ENCODE data around the gene ERC1. TPM values are rescaled to one million over a fixed set of nuclear protein-coding genes. Genes with fewer than 3 reads are reported as not detected.

ERC1 gene
- 82.2 TPM for total RNA-seq (ENCODE audit: unreplicated experiment)
- long read RNA-seq, partial matches to known transcripts: 5 of 9 reads
- long read RNA-seq, other reads (novel, unspliced or antisense): 4 of 9 reads

DNA sequence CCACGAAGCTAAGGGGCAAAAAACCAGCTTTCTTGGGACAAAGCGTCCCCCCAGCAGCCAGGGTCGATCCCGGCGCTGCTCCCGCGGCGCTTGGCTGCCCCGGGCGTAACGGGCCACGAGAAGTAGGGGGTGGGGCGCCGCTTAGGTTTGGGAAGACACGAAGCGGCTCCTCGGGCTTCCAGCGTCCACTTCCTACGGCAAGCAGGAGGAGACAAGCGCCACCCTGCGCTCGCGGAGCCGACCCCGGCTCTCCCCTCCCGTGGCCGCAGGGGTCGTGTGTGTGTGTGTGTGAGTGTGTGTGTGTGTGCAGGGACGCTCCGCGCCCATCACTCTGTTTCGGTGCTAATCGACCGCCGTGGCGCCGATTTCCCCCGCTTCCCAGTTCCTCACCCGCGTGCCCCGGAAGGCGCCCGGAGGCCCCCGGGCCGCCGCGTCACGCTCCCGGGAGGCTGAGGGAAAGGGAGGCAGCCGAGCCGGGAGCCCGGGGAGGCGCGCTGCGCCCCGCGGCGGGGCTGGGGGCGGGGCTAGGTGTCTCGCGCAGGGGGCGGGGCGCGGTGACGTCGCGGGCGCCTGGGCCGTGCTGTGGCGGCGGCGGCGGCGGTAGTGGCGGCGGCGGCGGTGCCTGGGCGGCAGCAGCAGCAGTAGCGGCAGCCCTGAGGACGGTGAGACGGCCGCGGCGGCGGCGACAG, at the start of gene ERC1:
ERC1 (plus strand) TSS at position 563 of the 689 bp plus-strand sequence. CDS start 36,681 bp downstream, outside the sequence.
- H3K27ac Mint-ChIP-seq (ENCODE audit: unreplicated experiment): peak within 1 kb of the TSS; percentile 99
- no peaks in the 10 kb centered on the region for H3K36me3 Mint-ChIP-seq (ENCODE audit: unreplicated experiment)
- DNase-seq: peak; percentile 91
- H3K27me3 Mint-ChIP-seq (ENCODE audit: unreplicated experiment): peaks cover 16% of the 10 kb centered on the region
- TF ChIP-seq, protein P1, sequence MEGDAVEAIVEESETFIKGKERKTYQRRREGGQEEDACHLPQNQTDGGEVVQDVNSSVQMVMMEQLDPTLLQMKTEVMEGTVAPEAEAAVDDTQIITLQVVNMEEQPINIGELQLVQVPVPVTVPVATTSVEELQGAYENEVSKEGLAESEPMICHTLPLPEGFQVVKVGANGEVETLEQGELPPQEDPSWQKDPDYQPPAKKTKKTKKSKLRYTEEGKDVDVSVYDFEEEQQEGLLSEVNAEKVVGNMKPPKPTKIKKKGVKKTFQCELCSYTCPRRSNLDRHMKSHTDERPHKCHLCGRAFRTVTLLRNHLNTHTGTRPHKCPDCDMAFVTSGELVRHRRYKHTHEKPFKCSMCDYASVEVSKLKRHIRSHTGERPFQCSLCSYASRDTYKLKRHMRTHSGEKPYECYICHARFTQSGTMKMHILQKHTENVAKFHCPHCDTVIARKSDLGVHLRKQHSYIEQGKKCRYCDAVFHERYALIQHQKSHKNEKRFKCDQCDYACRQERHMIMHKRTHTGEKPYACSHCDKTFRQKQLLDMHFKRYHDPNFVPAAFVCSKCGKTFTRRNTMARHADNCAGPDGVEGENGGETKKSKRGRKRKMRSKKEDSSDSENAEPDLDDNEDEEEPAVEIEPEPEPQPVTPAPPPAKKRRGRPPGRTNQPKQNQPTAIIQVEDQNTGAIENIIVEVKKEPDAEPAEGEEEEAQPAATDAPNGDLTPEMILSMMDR (IDR thresholded peaks at IDR 0.05; ENCODE audit: partially characterized antibody, unreplicated experiment): no peak
- peak within 1 kb of the TSS; percentile 98 for H3K4me3 Mint-ChIP-seq (ENCODE audit: unreplicated experiment)
- H3K4me1 Mint-ChIP-seq (ENCODE audit: low read depth, unreplicated experiment): peaks cover 27% of the 10 kb centered on the region
- peaks cover 15% of the 10 kb centered on the region for H3K9me3 Mint-ChIP-seq (ENCODE audit: unreplicated experiment)

DNA sequence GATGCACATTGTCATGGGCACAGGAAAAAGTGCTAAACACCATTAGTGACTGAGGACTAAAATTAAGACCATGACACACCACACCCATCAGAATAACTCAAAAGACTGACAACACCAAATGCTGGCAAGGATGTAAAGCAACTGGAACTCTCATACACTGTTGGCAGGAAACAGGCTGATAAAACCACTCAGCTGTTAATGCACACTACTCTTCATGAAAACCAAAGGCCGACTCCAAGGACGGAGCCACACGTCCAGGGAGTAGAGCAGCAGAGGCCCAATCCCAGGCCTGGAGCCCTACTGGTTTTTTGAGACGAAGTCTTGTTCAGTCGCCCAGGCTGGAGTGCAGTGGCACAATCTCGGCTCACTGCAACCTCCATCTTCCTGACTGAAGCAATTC, 48.0 kb upstream of the ERC1 start:
- Mint-ChIP-seq H3K9me3 (ENCODE audit: unreplicated experiment) (peaks cover 5% of the 10 kb centered on the region), H3K27ac (ENCODE audit: unreplicated experiment) (no peak overlapping the region), H3K4me3 (ENCODE audit: unreplicated experiment) (no peak overlapping the region), H3K36me3 (ENCODE audit: unreplicated experiment) (no peaks in the 10 kb centered on the region), H3K27me3 (ENCODE audit: unreplicated experiment) (no peaks in the 10 kb centered on the region), H3K4me1 (ENCODE audit: low read depth, unreplicated experiment) (peaks cover 7% of the 10 kb centered on the region)
- DNase-seq: no peak
- TF ChIP-seq, protein P1 (IDR thresholded peaks at IDR 0.05; ENCODE audit: partially characterized antibody, unreplicated experiment): no peak

DNA sequence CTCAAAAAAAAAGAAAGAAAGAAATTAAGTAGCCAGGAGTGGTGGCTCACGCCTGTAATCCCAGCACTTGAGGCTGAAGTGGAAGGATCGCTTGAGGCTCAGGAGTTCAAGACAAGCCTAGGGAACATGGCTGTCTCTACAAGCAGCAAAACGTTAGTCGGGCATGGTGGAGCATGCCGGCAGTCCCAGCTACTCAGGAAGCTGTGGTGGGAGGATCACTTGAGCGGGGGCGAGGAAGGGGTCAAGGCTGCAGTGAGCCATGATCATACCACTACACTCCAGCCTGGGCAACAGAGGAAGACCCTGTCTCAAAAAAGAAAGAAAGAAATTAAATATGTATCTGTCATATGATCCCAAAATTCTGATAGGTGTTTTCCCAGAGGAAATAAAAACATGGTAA, 46.8 kb upstream of the ERC1 start:
- Mint-ChIP-seq H3K4me3 (ENCODE audit: unreplicated experiment) (no peak overlapping the region), H3K4me1 (ENCODE audit: low read depth, unreplicated experiment) (peaks cover 8% of the 10 kb centered on the region), H3K36me3 (ENCODE audit: unreplicated experiment) (no peaks in the 10 kb centered on the region), H3K27ac (ENCODE audit: unreplicated experiment) (no peak overlapping the region), H3K27me3 (ENCODE audit: unreplicated experiment) (peaks cover 3% of the 10 kb centered on the region), H3K9me3 (ENCODE audit: unreplicated experiment) (peaks cover 4% of the 10 kb centered on the region)
- no peak for DNase-seq
- TF ChIP-seq, protein P1 (IDR thresholded peaks at IDR 0.05; ENCODE audit: partially characterized antibody, unreplicated experiment): no peak

DNA sequence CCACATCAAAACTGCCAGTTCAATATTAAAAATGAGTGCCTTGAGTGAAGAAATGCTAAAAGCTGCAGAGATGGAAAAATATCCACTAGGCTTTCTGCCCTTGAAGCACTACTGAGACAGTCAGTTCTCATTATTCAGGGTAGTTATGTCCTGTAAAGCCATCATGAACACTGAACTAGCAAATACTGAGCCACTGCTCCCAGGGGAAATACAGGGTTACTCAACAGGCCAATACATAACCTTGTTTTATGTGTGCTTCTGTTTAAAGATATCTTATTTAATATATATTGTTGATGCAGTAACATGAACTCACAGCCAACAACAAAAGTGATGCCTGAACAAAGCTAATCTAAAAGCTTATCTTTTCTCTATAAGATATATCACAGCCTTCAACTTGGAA, 44.8 kb upstream of the ERC1 start:
- Mint-ChIP-seq H3K36me3 (ENCODE audit: unreplicated experiment) (no peaks in the 10 kb centered on the region), H3K27ac (ENCODE audit: unreplicated experiment) (no peak overlapping the region), H3K9me3 (ENCODE audit: unreplicated experiment) (peaks cover 6% of the 10 kb centered on the region), H3K27me3 (ENCODE audit: unreplicated experiment) (peaks cover 8% of the 10 kb centered on the region), H3K4me3 (ENCODE audit: unreplicated experiment) (no peak overlapping the region), H3K4me1 (ENCODE audit: low read depth, unreplicated experiment) (peaks cover 8% of the 10 kb centered on the region)
- no peak for DNase-seq
- TF ChIP-seq, protein P1 (IDR thresholded peaks at IDR 0.05; ENCODE audit: partially characterized antibody, unreplicated experiment): no peak

DNA sequence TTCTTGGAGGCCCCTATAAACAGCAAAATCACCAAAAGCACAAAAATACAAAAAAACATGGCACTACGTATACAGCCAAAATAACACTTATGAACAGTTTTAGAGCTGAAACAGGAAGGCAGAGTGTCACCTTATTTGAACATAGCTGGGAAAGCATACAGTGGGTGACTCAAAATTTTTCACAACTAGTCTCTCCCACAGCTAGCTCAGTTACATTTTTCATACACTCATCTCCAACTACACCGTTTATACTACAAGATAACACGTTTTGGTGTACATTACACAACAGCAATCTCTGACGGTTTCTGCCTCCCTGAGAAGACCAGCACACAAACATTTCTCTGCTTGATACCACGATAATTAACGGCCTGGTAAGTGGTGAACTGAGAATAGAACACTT, 44.4 kb upstream of the ERC1 start:
- Mint-ChIP-seq H3K36me3 (ENCODE audit: unreplicated experiment) (no peaks in the 10 kb centered on the region), H3K27ac (ENCODE audit: unreplicated experiment) (no peak overlapping the region), H3K4me3 (ENCODE audit: unreplicated experiment) (peak overlapping the region; percentile 11), H3K9me3 (ENCODE audit: unreplicated experiment) (peaks cover 6% of the 10 kb centered on the region), H3K27me3 (ENCODE audit: unreplicated experiment) (peaks cover 8% of the 10 kb centered on the region), H3K4me1 (ENCODE audit: low read depth, unreplicated experiment) (peaks cover 8% of the 10 kb centered on the region)
- no peak for DNase-seq
- TF ChIP-seq, protein P1 (IDR thresholded peaks at IDR 0.05; ENCODE audit: partially characterized antibody, unreplicated experiment): no peak

Measured in glutamatergic neuron (in vitro differentiated cells).